Measurements from ENCODE around the gene DYNLT2.

GRCh38 chr6:169695131-169695530, 56.2 kb downstream of the DYNLT2 start:
- TF ChIP-seq CTCF (IDR thresholded peaks at IDR 0.05; ENCODE audit: low read depth, low read length, poor library complexity, severe bottlenecking) (no peak), EZH2phosphoT487 (IDR thresholded peaks at IDR 0.05; ENCODE audit: borderline replicate concordance, low read length) (no peak)

Measured in DOHH2 (cell line).